Activated CD8-positive, alpha-beta T cell treated with anti-CD3 and anti-CD28 coated beads for 36 hours (primary cell): ENCODE data around the gene BACE2. TPM values are rescaled to one million over a fixed set of nuclear protein-coding genes. Genes with fewer than 3 reads are reported as not detected.

Experiments
- ATAC-seq: fragments of 200-7000 bp; cut with Tn5 transposase; one replicate; pipeline ENCODE4 v1.10.0; 2021; ENCODE audit warnings: mild to moderate bottlenecking, moderate library complexity
- CTCF ChIA-PET: fragments of 350-600 bp; sonication (Branson Sonifier 250); formaldehyde crosslinking; loops from one replicate; lab custom pipeline; 2021; ENCODE audit warnings: antibody characterized with exemption; lab: Charles Lee
- POLR2A ChIA-PET: fragments of 350-600 bp; sonication (Branson Sonifier 250); formaldehyde crosslinking; loops from one replicate; lab custom pipeline; 2021; ENCODE audit warnings: antibody characterized with exemption; lab: Charles Lee
- DNase-seq: peaks from one replicate; pipeline ENCODE4 v3.0.0-alpha.2; 2020
- H3K27ac Mint-ChIP-seq: one replicate; pipeline ENCODE4 v1.8.0; 2021; ENCODE audit warnings: mild to moderate bottlenecking, mixed read lengths
- H3K27me3 Mint-ChIP-seq: one replicate; pipeline ENCODE4 v1.8.0; 2021; ENCODE audit warnings: mixed read lengths
- H3K36me3 Mint-ChIP-seq: one replicate; pipeline ENCODE4 v1.8.0; 2021; ENCODE audit warnings: low read depth, mixed read lengths
- H3K4me1 Mint-ChIP-seq: one replicate; pipeline ENCODE4 v1.8.0; 2021; ENCODE audit warnings: low read depth, mixed read lengths
- H3K4me3 Mint-ChIP-seq: one replicate; pipeline ENCODE4 v1.8.0; 2021; ENCODE audit warnings: mild to moderate bottlenecking, moderate library complexity, mixed read lengths
- H3K9me3 Mint-ChIP-seq: one replicate; pipeline ENCODE4 v1.8.0; 2021; ENCODE audit warnings: mixed read lengths
- CTCF ChIP-seq: fragments of 200-600 bp; IDR thresholded peaks from one replicate; pipeline ENCODE4 v1.8.0; 2022; ENCODE audit warnings: antibody characterized with exemption, mild to moderate bottlenecking
- intact Hi-C: fragments of 100-400 bp; cut with micrococcal nuclease; formaldehyde crosslinking; loops from one replicate; pipeline ENCODE4 v1.10.0; 2022
- total RNA-seq, 2 experiments: library from RNA; stranded (reverse); gene quantifications; one replicate each; pipeline ENCODE4 v1.2.3, GENCODE V29; 2021

The BACE2 gene
- total RNA-seq, 2 experiments from 2014 or later, result 1.1 to 2.0 TPM

GRCh38 chr21:41245509-41246135 is 77.7 kb downstream of the BACE2 start:
- H3K27ac Mint-ChIP-seq, result no peak overlapping the region
- no peak for DNase-seq
- H3K9me3 Mint-ChIP-seq, result no peaks in the 10 kb centered on the region
- CTCF ChIA-PET, result no interaction called here
- H3K36me3 Mint-ChIP-seq, result no peaks in the 10 kb centered on the region
- no peak overlapping the region for H3K4me3 Mint-ChIP-seq
- no peak for ATAC-seq
- no peak for TF ChIP-seq CTCF
- intact Hi-C loops, result no loop called here
- H3K27me3 Mint-ChIP-seq, result no peaks in the 10 kb centered on the region
- POLR2A ChIA-PET, result no interaction called here
- H3K4me1 Mint-ChIP-seq, result no peaks in the 10 kb centered on the region

GRCh38 chr21:41246808-41247207 is 78.8 kb downstream of the BACE2 start:
- Mint-ChIP-seq H3K4me1 (no peaks in the 10 kb centered on the region), H3K9me3 (no peaks in the 10 kb centered on the region), H3K4me3 (no peak overlapping the region), H3K27ac (no peak overlapping the region), H3K36me3 (no peaks in the 10 kb centered on the region), H3K27me3 (peaks cover 1% of the 10 kb centered on the region)
- DNase-seq (no peak), ATAC-seq (no peak)
- intact Hi-C loops, result no loop called here
- POLR2A ChIA-PET, result no interaction called here
- TF ChIP-seq CTCF, result no peak
- CTCF ChIA-PET, result interaction anchor here (1.2 kb wide), 1 partner anchor 36 kb away, joined by 4 read pairs; no protein-coding TSS in a partner anchor

GRCh38 chr21:41247561-41248545 is 79.9 kb downstream of the BACE2 start:
- no peak for TF ChIP-seq CTCF
- Mint-ChIP-seq H3K27me3 (peaks cover 5% of the 10 kb centered on the region), H3K9me3 (no peaks in the 10 kb centered on the region), H3K4me3 (no peak overlapping the region), H3K4me1 (no peaks in the 10 kb centered on the region), H3K27ac (no peak overlapping the region), H3K36me3 (no peaks in the 10 kb centered on the region)
- intact Hi-C loops, result no loop called here
- CTCF ChIA-PET, result interaction anchor here (1.2 kb wide), 1 partner anchor 35 kb away, joined by 4 read pairs; no protein-coding TSS in a partner anchor
- POLR2A ChIA-PET, result no interaction called here
- DNase-seq (no peak), ATAC-seq (no peak)

- CTCF ChIA-PET, result no interaction called here
- Mint-ChIP-seq H3K27me3 (peaks cover 5% of the 10 kb centered on the region), H3K4me3 (no peak overlapping the region), H3K27ac (no peak overlapping the region), H3K9me3 (peaks cover 4% of the 10 kb centered on the region), H3K4me1 (no peaks in the 10 kb centered on the region), H3K36me3 (no peaks in the 10 kb centered on the region)
- ATAC-seq, result no peak
- intact Hi-C loops, result no loop called here
- POLR2A ChIA-PET, result no interaction called here
- TF ChIP-seq CTCF, result no peak
- DNase-seq, result no peak
Measured at GRCh38 chr21:41249476-41249875, 81.5 kb downstream of the BACE2 start.

GRCh38 chr21:41250519-41250918 is 82.6 kb downstream of the BACE2 start:
- no peak for DNase-seq
- peaks cover 5% of the 10 kb centered on the region for H3K27me3 Mint-ChIP-seq
- CTCF ChIA-PET, result no interaction called here
- H3K4me1 Mint-ChIP-seq, result no peaks in the 10 kb centered on the region
- H3K36me3 Mint-ChIP-seq, result no peaks in the 10 kb centered on the region
- H3K27ac Mint-ChIP-seq, result no peak overlapping the region
- no peak for ATAC-seq
- POLR2A ChIA-PET, result no interaction called here
- peaks cover 6% of the 10 kb centered on the region for H3K9me3 Mint-ChIP-seq
- TF ChIP-seq CTCF, result no peak
- H3K4me3 Mint-ChIP-seq, result no peak overlapping the region
- intact Hi-C loops, result no loop called here
